ENCODE measurements around the gene ATG2B.

ATG2B gene

DNA sequence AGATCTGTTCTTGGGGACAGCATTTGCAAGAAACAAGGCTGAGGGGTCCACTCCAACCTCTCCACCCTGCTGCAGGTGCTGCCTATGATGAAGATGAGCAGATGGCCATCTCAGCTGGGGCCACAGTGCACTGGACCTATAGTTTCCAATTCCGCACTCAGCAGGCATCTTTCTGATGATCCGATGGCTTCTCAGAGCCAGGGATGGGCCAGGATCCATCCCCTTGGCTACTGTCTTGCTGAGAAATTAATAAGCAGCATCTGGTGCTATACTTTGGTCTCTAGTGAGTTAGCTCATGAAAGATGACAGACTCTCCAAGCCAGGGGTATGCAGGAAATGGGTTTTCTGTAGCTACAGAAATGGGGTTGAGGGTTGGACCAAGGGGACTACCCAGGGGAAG is 125.5 kb downstream of the ATG2B start:
- H3K4me3 ChIP-seq (ENCODE audit: low read depth, low read length), result no peak overlapping the region
- DNase-seq (ENCODE audit: low read depth), result no peak
- TF ChIP-seq, protein P1, sequence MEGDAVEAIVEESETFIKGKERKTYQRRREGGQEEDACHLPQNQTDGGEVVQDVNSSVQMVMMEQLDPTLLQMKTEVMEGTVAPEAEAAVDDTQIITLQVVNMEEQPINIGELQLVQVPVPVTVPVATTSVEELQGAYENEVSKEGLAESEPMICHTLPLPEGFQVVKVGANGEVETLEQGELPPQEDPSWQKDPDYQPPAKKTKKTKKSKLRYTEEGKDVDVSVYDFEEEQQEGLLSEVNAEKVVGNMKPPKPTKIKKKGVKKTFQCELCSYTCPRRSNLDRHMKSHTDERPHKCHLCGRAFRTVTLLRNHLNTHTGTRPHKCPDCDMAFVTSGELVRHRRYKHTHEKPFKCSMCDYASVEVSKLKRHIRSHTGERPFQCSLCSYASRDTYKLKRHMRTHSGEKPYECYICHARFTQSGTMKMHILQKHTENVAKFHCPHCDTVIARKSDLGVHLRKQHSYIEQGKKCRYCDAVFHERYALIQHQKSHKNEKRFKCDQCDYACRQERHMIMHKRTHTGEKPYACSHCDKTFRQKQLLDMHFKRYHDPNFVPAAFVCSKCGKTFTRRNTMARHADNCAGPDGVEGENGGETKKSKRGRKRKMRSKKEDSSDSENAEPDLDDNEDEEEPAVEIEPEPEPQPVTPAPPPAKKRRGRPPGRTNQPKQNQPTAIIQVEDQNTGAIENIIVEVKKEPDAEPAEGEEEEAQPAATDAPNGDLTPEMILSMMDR (conservative IDR thresholded peaks at IDR 0.05; ENCODE audit: low read depth, low read length), result no peak

DNA sequence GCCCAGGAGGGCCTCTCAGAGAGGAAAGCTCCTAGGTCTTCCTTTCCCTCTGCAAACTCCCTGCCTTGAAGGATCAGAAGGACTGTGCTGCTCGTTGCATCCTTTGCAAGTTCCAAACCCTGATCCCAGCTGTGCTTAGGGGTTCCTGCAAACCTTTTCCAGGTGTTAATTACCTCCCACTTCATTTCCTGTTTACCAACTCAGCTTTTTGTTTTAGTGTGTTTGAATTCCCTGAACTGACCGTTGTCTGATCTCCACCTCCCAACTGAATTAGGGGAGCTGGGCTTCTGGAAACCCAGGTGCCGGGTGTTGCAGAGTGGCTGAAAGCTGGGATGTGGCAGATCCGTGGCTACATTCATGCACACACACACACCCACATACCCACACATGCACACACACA is 127.7 kb downstream of the ATG2B start:
- TF ChIP-seq, protein P1 (conservative IDR thresholded peaks at IDR 0.05; ENCODE audit: low read depth, low read length), result no peak
- H3K4me3 ChIP-seq (ENCODE audit: low read depth, low read length), result no peak overlapping the region
- no peak for DNase-seq (ENCODE audit: low read depth)

DNA sequence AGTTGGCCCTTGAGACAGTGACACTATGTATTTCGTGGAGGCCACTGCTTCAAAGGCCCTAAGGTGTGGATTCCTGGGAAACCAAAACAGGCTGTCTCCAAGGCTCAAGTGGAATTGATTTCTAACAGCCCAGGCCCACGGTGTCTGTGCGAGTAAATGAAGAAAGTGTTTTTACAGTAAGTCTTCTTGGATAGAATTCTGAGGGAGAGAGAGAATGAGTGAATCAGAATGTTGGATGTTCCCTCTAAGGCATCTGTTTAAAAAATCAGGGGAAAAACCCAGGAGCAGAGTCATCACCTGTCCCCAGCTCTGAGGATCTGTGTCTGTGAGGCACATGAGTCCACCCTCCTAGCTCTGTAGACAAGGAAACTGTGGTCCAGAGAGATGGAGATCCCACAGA is 129.5 kb downstream of the ATG2B start:
- no peak for DNase-seq (ENCODE audit: low read depth)
- TF ChIP-seq, protein P1 (conservative IDR thresholded peaks at IDR 0.05; ENCODE audit: low read depth, low read length), result no peak
- no peak overlapping the region for H3K4me3 ChIP-seq (ENCODE audit: low read depth, low read length)

DNA sequence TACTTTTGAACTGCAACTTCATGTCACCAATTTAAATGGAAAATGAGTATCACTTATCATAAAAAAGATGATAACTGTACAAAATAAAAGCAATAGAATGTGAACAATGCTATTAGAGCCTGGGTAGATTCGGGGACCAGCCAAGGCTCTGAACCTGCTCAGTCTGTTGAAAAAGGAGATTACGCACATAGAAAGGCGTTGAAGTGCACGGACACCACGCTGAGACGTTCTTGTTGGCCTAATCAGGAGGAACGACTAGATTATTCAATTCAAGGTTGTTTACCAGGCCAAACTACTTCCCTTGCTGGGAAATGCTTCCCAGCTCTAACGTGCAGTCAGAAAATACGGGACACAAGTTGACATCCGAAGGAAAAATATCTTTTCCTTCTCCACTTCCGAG is 130.6 kb downstream of the ATG2B start:
- TF ChIP-seq, protein P1 (conservative IDR thresholded peaks at IDR 0.05; ENCODE audit: low read depth, low read length), result no peak
- no peak overlapping the region for H3K4me3 ChIP-seq (ENCODE audit: low read depth, low read length)
- no peak for DNase-seq (ENCODE audit: low read depth)

DNA sequence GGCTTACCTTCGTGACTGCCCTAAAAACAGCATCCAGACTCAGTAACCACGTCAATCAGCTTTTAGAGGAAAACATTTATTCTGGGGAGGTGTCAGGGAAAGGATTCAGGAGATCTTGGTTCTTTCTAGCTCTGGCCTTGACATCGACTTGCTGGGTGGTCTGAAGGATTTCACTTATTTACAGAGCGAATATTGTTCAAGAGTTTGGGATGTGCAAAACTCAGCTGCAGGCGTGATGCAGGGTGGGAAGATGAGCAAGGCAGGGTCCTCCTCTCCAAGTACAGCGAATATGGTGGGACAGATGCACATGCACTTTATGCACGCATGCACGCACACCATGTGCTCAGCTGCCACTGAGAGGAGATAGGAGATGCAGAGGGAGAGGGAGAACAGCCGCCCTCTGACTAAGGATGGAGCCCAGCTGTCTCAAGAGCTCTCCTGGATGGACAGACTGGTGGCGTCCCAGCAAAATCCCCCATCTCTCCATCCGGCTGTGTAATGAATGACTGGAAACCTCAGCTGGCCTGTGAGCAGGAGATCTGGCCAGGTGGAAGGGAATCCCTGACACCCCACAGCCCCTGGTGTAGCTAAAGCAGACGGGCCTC is 131.5 kb downstream of the ATG2B start:
- TF ChIP-seq, protein P1 (conservative IDR thresholded peaks at IDR 0.05; ENCODE audit: low read depth, low read length), result no peak
- DNase-seq (ENCODE audit: low read depth), result no peak

DNA sequence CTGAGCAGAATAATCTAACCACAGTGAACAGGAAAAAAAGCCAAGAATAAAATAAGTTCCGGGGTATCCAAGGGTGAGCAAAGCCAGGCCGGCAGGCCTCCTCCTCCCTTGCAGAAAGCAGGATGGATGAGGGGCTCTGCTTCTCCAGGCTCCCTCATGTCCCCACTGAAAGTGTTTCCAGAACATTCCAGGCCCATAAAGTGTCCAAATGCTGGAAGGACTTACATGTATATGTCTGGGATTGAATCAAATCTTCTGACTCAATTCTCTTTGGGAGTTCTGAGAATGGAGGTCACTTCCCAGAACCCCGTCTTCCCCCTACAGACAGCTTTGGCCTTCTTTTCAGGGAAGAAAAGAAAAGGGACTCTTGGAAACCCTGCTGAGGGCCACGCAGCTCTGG is 132.1 kb downstream of the ATG2B start:
- DNase-seq (ENCODE audit: low read depth), result no peak
- TF ChIP-seq, protein P1 (conservative IDR thresholded peaks at IDR 0.05; ENCODE audit: low read depth, low read length), result no peak
- no peak overlapping the region for H3K4me3 ChIP-seq (ENCODE audit: low read depth, low read length)

More for the DNA sequence above, 131.5 kb downstream of the ATG2B start:
- H3K4me3 ChIP-seq (ENCODE audit: low read depth, low read length), result no peak overlapping the region

DNA sequence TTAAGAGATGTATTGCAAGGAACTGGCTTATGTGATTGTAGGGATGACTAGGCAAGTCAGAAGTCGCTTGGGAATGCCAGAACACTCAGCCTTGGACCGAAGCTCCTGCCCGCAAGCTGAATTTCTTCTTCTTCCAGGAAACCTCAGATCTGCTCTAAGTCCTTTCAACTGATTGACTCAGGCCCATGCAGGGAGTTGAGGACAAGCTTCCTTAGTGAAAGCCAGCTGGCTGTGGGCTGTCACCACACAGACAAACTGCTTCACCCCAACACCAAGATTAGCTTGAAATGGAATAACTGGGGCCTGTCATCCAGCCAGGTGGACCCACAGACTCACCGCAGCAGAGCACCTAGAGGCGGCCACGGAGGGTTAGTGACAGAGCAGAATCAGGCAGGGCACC is 133.8 kb downstream of the ATG2B start:
- TF ChIP-seq, protein P1 (conservative IDR thresholded peaks at IDR 0.05; ENCODE audit: low read depth, low read length), result no peak
- no peak for DNase-seq (ENCODE audit: low read depth)
- no peak overlapping the region for H3K4me3 ChIP-seq (ENCODE audit: low read depth, low read length)
